ENCODE results near the gene MAGEC3. TPM values are rescaled to one million over a fixed set of nuclear protein-coding genes. Genes with fewer than 3 reads are reported as not detected.

MAGEC3 gene
- total RNA-seq, 2 experiments from 2014 or later = not detected

DNA sequence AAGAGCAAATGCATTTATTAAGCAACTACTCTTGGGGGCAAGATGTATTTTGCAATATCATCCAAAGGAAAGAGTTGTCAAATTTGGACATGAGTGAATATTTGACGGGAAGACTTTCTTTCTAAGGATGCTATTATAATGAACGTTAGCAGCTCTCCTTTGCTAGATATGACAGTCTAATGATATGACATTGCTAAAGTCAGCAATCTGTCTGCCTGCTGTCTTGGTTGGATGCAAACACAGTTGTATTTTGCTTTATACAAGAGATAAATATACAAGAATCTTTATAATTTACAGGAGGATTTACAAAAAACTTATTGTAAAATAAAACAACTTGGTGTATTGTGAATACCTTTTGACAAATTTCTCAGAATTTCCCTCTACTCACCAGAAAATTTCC, 103.1 kb downstream of the MAGEC3 start:
- H3K4me3 Mint-ChIP-seq = no peak overlapping the region
- H3K4me1 Mint-ChIP-seq (ENCODE audit: low read depth) = no peaks in the 10 kb centered on the region
- ATAC-seq (no peak), DNase-seq (no peak)
- no peaks in the 10 kb centered on the region for H3K27me3 Mint-ChIP-seq
- CTCF ChIA-PET = no interaction called here
- TF ChIP-seq, protein P1, sequence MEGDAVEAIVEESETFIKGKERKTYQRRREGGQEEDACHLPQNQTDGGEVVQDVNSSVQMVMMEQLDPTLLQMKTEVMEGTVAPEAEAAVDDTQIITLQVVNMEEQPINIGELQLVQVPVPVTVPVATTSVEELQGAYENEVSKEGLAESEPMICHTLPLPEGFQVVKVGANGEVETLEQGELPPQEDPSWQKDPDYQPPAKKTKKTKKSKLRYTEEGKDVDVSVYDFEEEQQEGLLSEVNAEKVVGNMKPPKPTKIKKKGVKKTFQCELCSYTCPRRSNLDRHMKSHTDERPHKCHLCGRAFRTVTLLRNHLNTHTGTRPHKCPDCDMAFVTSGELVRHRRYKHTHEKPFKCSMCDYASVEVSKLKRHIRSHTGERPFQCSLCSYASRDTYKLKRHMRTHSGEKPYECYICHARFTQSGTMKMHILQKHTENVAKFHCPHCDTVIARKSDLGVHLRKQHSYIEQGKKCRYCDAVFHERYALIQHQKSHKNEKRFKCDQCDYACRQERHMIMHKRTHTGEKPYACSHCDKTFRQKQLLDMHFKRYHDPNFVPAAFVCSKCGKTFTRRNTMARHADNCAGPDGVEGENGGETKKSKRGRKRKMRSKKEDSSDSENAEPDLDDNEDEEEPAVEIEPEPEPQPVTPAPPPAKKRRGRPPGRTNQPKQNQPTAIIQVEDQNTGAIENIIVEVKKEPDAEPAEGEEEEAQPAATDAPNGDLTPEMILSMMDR (IDR thresholded peaks at IDR 0.05) = no peak
- intact Hi-C loops (cut with micrococcal nuclease) = no loop called here
- peaks cover 1% of the 10 kb centered on the region for H3K9me3 Mint-ChIP-seq
- no peaks in the 10 kb centered on the region for H3K36me3 Mint-ChIP-seq (ENCODE audit: low read depth)
- POLR2A ChIA-PET = no interaction called here
- no peak overlapping the region for H3K27ac Mint-ChIP-seq

DNA sequence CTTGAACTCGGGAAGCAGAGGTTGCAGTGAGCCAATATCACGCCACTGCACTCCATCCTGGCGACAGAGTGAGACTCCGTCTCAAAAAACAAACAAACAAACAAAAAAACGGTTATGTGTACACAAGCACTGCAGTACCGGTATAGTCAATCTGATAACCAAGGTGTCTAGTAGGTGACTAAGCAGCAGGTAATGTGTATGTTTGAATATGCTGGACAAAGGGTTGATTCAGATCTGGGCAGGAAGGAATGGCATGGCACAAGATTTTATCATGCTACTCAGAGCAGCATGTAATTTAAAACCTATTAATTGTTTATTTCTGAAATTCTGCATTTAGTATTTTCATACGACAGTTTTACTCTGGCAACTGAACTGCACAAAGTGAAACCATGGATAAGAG, 107.3 kb downstream of the MAGEC3 start:
- Mint-ChIP-seq H3K4me3 (no peak overlapping the region), H3K9me3 (no peaks in the 10 kb centered on the region), H3K27me3 (no peaks in the 10 kb centered on the region), H3K4me1 (ENCODE audit: low read depth) (no peaks in the 10 kb centered on the region), H3K27ac (no peak overlapping the region), H3K36me3 (ENCODE audit: low read depth) (no peaks in the 10 kb centered on the region)
- ATAC-seq (no peak), DNase-seq (no peak)
- intact Hi-C loops (cut with micrococcal nuclease) = no loop called here
- ChIA-PET POLR2A (no interaction called here), CTCF (no interaction called here)
- TF ChIP-seq, protein P1 (IDR thresholded peaks at IDR 0.05) = no peak

DNA sequence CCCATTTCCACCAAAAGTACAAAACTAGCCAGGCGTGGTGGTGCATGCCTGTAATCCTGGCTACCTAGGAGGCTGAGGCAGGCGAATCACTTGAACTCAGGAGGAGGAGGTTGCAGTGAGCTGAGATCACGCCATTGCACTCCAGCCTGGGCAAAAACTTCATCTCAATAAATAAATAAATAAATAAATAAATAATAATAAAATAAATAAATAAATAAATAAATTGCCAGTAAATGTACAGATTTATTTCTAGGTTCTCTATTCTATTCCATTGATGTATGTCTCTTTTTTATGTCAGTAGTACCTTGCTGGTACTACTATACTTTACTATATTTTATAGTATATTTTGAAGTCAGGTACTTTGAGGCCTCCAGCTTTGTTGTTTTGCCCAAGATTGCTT, 109.2 kb downstream of the MAGEC3 start:
- H3K4me3 Mint-ChIP-seq = no peak overlapping the region
- no peak overlapping the region for H3K27ac Mint-ChIP-seq
- TF ChIP-seq, protein P1 (IDR thresholded peaks at IDR 0.05) = no peak
- POLR2A ChIA-PET = no interaction called here
- CTCF ChIA-PET = no interaction called here
- ATAC-seq (no peak), DNase-seq (no peak)
- no peaks in the 10 kb centered on the region for H3K27me3 Mint-ChIP-seq
- intact Hi-C loops (cut with micrococcal nuclease) = no loop called here
- peaks cover 1% of the 10 kb centered on the region for H3K9me3 Mint-ChIP-seq
- H3K36me3 Mint-ChIP-seq (ENCODE audit: low read depth) = no peaks in the 10 kb centered on the region
- H3K4me1 Mint-ChIP-seq (ENCODE audit: low read depth) = no peaks in the 10 kb centered on the region

Other genes starting within 250 kb of the MAGEC3 start
- not detected for gene SPANXA2, start 248.6 kb upstream of the MAGEC3 start, total RNA-seq
- gene SPANXD, start 139.6 kb upstream of the MAGEC3 start, total RNA-seq = not detected
- gene MAGEC1, start 65.6 kb downstream of the MAGEC3 start, total RNA-seq = not detected

Data from activated CD8-positive, alpha-beta T cell treated with anti-CD3 and anti-CD28 coated beads for 36 hours (primary cell).